Heart left ventricle (tissue), 16 donors: ENCODE data around the gene ZNF362. TPM values are rescaled to one million over a fixed set of nuclear protein-coding genes. Genes with fewer than 3 reads are reported as not detected.

Experiments used
- ATAC-seq, 4 donors: fragments of 200-7000 bp; cut with Tn5 transposase; one replicate each; pipeline ENCODE4 v1.9.1; 2020 to 2022; ENCODE audit warnings: moderate library complexity in 4 of 4, mild to moderate bottlenecking in 3 of 4, moderate number of reproducible peaks in 1 of 4
- DNase-seq, 5 donors: peaks; one replicate each; pipeline ENCODE4 v3.0.0-alpha.2; 2020
- H3K27ac ChIP-seq, 12 donors: fragments of 200-600 bp; sonication (generic) in 4 of 12; one replicate each; pipeline versions ENCODE4 v1.5.0 to v1.8.0; 2016 to 2022; ENCODE audit warnings: mild to moderate bottlenecking in 2 of 12
- H3K27me3 ChIP-seq, 9 donors: fragments of 200-600 bp; sonication (generic) in 2 of 9; one replicate each; pipeline versions ENCODE4 v1.5.1 to v1.8.0; 2016 to 2022; ENCODE audit warnings: mild to moderate bottlenecking in 3 of 9
- H3K36me3 ChIP-seq, 9 donors: fragments of 200-600 bp; sonication (generic) in 2 of 9; one replicate each; pipeline versions ENCODE4 v1.5.0 to v1.8.0; 2018 to 2022; ENCODE audit warnings: mild to moderate bottlenecking in 2 of 9
- H3K4me1 ChIP-seq, 12 donors: fragments of 200-600 bp; sonication (generic) in 4 of 12; one replicate each; pipeline versions ENCODE4 v1.5.0 to v1.8.0; 2016 to 2022; ENCODE audit warnings: mild to moderate bottlenecking in 3 of 12
- H3K4me3 ChIP-seq, 12 donors: fragments of 200-600 bp; sonication (generic) in 4 of 12; one replicate each; pipeline versions ENCODE4 v1.5.0 to v1.8.0; 2017 to 2022; ENCODE audit warnings: mild to moderate bottlenecking in 9 of 12, moderate library complexity in 4 of 12
- H3K9me3 ChIP-seq, 12 donors: fragments of 200-600 bp; sonication (generic) in 4 of 12; one replicate each; pipeline versions ENCODE4 v1.5.0 to v1.8.0; 2016 to 2022; ENCODE audit warnings: mild to moderate bottlenecking in 1 of 12
- CTCF ChIP-seq, 12 donors: fragments of 200-600 bp; sonication (generic) in 4 of 12; IDR thresholded peaks; one replicate each; pipeline versions ENCODE4 v1.5.0 to v1.8.0; 2018 to 2022; ENCODE audit warnings: antibody characterized with exemption in 12 of 12, mild to moderate bottlenecking in 5 of 12
- POLR2A ChIP-seq, 2 donors: fragments of 450-650 bp; IDR thresholded peaks; one replicate each; pipeline ENCODE4 v1.6.1; 2017; ENCODE audit warnings: antibody characterized with exemption in 2 of 2, mild to moderate bottlenecking in 2 of 2, moderate library complexity in 2 of 2
- WGBS, 4 donors: extraction: QIAGEN DNeasy Blood & Tissue Kit in 2 of 4; methylation state at CpG; one replicate each; pipeline versions ENCODE4 v1.1.5 to v1.1.7; 2013 to 2018; 5-methylcytosine and 5-hydroxymethylcytosine counted together
- intact Hi-C, 10 donors: fragments of 100-400 bp; cut with DNase I; formaldehyde crosslinking; loops; one replicate each; pipeline versions ENCODE4 v1.11.1 to v1.14.2; 2022
- polyA plus RNA-seq, 2 donors: library from polyadenylated mRNA; stranded (reverse); fragments of 200-250 nt; gene quantifications; one replicate each; pipeline ENCODE4 v1.2.3, GENCODE V29; 2013
- total RNA-seq, 9 donors: library from RNA; depleted of rRNA in 2 of 9; stranded (reverse); fragments of >200 nt in 2 of 9; fragmentation: NEBNext Ultra II Directional in 3 of 9; extraction: Animal tissue kit (Norgen Biotek cat#: 25700) in 3 of 9; gene quantifications; one replicate each; pipeline versions ENCODE4 v1.1.0 to v1.2.4, GENCODE V29; 2016 to 2023
- donor health status: ischemic (EF 13 %, LVEDD 7.1; RV severe dilation, severe dysfunction).
- donor health status: healthy with polysubstance abuse.
- donor health status: DM: no; HTN: yes; CAD: no.
- donor health status: DM: no; HTN: no; CAD: no.
- donor health status: ischemic (EF 25% LVEDD 6.9; RV normal size, moderate dysfunction).
- donor health status: ischemic (EF 25% LVEDD 5.7; RV mildly dilated, moderate dysfunction).
- donor health status: healthy.
- donor health status: DM: yes; HTN: yes; CAD: no.
- donor health status: ischemic (EF 35%, LVEDD 5.7; RV mildly dilated, moderate dysfunction).
- donor health status: nonischemic (EF 11% LVEDD 7.7; RV severe dilation, severe dysfunction).
- donor health status: DM: yes; HTN: yes; CAD: no.
- donor health status: PGD.
- donor health status: ischemic (EF 29% LVEDD 5.4; RV normal size, mild dysfunction).
- donor health status: nonischemic (EF 23%, LVEDD 6.1; RV moderate dilation, normal function).

ZNF362 gene
- total and polyA plus RNA-seq, 11 donors, result 11.1 to 39.7 (median 32.5) TPM

- no peaks in the 10 kb centered on the region for H3K27me3 ChIP-seq
- H3K4me1 ChIP-seq, result peaks cover 0 to 30% (median 17%) of the 10 kb centered on the region in 12 donors
- peaks cover 0 to 68% (median 59%) of the 10 kb centered on the region in 9 donors for H3K36me3 ChIP-seq
- no peaks in the 10 kb centered on the region for H3K9me3 ChIP-seq
- peak overlapping the region in 1 of 12 donors; percentile 30 for H3K27ac ChIP-seq
- DNase-seq (peak in 1 of 5 donors; percentile 7), ATAC-seq (no peak)
- 88 to 95% (median 93%) methylated on average over 4 of the region's 4 CpGs for WGBS, 4 donors
- intact Hi-C loops, result loop anchor here (2.0 to 10.0 kb wide), 18 partner anchors 41 to 317 kb away; partner anchors contain the start of genes ZSCAN20 (in 2 of the 10) and ZNF362 (in 1 of the 10)
- no peak for TF ChIP-seq CTCF (IDR thresholded peaks at IDR 0.05)
- TF ChIP-seq POLR2A (IDR thresholded peaks at IDR 0.05), result no peak
- no peak overlapping the region for H3K4me3 ChIP-seq
These were observed 41.8 kb downstream of the ZNF362 start for GRCh38 chr1:33297911-33298622.

DNA sequence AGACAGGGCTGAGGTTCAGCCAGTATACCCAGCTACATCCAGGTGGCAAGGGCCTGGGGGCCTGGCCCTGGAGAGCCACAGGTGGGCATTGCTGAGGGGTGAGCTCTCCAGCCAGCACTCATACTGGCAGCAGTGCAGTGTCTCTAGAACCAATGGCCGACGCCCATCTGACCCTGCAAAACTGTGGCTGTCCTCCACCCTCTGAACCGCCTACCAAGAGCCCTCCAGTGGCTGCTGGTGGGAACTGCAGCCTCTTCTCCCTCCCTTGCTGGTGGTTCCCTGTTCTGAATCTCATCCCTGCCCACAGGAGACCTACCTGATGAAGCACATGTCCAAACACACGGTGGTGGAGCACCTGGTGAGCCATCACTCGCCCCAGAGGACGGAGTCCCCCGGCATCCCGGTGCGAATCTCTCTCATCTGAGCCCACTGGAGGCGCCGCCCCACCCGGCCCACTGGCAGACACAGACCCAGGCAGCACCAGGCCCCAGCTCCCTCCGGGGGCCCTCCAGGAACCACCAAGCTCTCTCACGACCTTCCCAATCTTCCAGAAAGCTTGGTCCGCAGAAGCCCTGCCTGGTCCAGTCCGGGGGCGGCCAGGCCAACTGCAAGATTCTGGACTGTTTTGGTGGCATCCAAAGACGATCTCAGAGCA lies 42.5 kb downstream of the ZNF362 start:
- ATAC-seq (peak; percentile 63 to 73 (median 68)), DNase-seq (peak; percentile 71 to 81 (median 78))
- H3K36me3 ChIP-seq, result peaks cover 0 to 63% (median 56%) of the 10 kb centered on the region in 9 donors
- 70 to 74% (median 71%) methylated on average over 17 to 18 of the region's 18 CpGs for WGBS, 4 donors
- peak overlapping the region in 2 of 12 donors; percentile 30 to 56 for H3K27ac ChIP-seq
- intact Hi-C loops, result loop anchor here (2.0 to 10.0 kb wide), 15 partner anchors 41 to 316 kb away; partner anchors contain the start of genes ZSCAN20 (in 2 of the 10) and ZNF362 (in 1 of the 10)
- peak; percentile 81 to 95 (median 92) for TF ChIP-seq CTCF (IDR thresholded peaks at IDR 0.05)
- TF ChIP-seq POLR2A (IDR thresholded peaks at IDR 0.05), result no peak
- H3K9me3 ChIP-seq, result no peaks in the 10 kb centered on the region
- H3K4me3 ChIP-seq, result no peak overlapping the region
- H3K27me3 ChIP-seq, result no peaks in the 10 kb centered on the region
- peaks cover 0 to 30% (median 16%) of the 10 kb centered on the region in 12 donors for H3K4me1 ChIP-seq

DNA sequence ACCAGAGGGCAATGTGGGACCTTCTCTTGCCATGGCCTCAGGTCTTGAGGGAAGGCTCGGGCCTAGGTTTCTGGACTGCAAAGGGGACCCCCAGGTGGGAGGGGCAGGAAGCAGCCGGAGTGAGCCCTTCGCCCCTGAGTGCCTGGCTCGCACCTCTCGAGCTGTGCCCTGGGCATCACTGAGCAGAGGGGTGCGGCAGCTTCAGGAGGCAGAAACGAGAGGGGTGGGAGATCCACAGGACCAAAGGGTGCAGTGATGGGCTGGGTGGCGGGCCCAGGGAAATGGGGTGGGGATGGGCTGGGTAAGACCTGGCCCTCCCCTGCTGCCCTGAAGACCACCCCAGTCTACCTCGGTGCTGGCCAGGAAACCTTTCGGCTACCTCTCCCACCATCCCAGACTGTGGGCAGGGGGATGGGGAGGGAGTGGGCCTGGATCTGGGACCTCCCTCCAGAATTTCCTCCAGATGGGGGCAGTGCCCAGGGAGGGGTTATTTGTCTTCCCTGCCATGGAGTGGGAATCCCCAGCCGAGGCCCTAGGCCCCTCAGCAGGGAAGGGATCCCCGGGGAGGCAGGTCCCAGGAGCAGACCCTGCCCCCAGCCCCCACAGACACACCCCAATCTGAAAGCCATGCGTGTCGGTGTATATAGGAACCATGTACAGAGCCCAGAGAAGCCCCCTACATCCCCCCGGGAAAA lies 43.3 kb downstream of the ZNF362 start:
- ATAC-seq (no peak), DNase-seq (peak in 1 of 5 donors; percentile 9)
- Histone ChIP-seq H3K9me3 (no peaks in the 10 kb centered on the region), H3K4me3 (no peak overlapping the region), H3K27me3 (no peaks in the 10 kb centered on the region), H3K4me1 (peaks cover 0 to 30% (median 16%) of the 10 kb centered on the region in 12 donors), H3K27ac (peak overlapping the region in 1 of 12 donors; percentile 56), H3K36me3 (peaks cover 0 to 54% (median 48%) of the 10 kb centered on the region in 9 donors)
- intact Hi-C loops, result loop anchor here (2.0 to 10.0 kb wide), 16 partner anchors 42 to 315 kb away; partner anchors contain the start of genes ZSCAN20 (in 2 of the 10) and ZNF362 (in 1 of the 10)
- 90 to 92% (median 92%) methylated on average over 15 of the region's 15 CpGs for WGBS, 4 donors
- TF ChIP-seq POLR2A (IDR thresholded peaks at IDR 0.05) (no peak), CTCF (IDR thresholded peaks at IDR 0.05) (no peak)
